ENCODE measurements around the gene DLGAP1.
"Not testable (repeated sequence)": the region's sequence is repeated elsewhere in the genome, so short reads cannot be mapped to it uniquely, and the experiment has no call there.

Gene DLGAP1

DNA sequence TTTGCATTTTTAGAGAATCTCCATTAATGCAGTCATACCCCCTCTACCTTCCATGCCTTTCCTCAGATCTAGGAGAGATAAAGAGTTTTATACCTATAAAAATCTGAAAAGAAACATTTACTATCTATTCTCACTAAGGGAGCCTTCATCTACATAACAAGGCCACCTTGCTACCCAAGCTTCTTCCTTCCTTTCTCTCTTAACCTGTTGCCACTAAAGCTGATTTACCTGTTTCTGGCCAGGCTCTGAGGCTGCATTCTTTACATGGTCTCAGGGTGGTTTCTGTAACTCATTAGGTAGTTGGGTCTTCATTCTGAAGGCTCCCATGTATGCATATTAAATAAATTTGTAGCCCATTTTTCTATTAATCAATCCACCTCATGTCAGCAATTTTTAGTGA is 391.6 kb downstream of the DLGAP1 start:
- DNase-seq, result no peak

DNA sequence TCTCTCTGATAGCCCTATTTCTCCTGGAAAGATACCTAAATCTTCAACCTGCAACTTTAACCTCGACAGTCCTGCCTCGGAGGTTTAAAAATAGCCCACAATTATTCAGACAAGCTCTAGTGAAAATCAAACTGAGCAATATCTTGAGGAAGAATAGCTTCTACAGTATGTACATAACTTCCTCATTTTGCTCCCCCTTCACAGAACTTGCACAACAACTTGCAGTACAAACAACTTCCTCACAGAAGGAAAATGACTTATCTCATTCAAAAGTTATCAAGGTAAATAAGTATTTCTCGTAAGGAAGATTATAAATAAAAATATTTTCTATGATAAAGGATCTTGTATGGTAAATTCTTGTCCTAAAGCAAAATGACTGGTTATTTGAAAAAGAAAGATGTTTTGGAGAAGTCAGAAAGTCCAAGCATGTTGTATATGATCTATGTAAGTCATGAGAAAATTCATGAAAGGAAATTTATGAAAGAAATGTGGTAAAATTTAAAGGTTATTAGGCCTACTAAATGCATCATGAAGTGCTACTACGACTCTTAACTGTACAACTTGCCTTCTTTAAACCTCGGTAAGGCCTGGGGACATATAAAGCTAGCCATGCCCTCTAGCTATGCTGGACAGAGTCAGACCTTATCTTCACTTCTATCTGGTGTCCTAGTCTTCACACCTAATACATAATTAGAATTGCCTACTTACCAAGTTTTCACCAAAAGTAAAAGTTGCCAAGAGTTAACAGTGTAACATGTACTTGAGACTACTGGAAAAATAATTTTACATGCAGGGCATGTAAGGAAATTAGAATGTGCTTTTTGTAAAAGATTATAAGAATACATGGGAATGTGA is 394.5 kb downstream of the DLGAP1 start:
- no peak for DNase-seq

DNA sequence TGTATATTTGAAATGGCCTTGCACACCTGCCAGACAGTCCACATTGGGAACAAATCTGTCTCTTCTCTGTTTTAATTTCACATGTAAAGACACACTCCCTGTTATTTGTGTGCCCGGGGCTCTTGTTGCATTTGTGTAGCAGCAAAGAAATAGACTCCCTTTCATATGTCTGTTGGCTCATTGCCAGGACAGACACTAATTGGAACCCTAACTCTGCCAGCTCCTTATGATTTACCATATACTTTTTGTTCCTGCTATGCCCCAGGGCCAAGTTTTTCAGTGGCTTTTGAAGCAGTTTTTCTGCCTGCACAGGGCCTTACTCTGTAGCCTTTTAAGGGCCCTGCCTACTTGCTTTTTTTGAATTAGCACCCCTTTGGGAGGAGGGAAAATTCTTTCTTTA is 396.9 kb downstream of the DLGAP1 start:
- DNase-seq, result no peak

DNA sequence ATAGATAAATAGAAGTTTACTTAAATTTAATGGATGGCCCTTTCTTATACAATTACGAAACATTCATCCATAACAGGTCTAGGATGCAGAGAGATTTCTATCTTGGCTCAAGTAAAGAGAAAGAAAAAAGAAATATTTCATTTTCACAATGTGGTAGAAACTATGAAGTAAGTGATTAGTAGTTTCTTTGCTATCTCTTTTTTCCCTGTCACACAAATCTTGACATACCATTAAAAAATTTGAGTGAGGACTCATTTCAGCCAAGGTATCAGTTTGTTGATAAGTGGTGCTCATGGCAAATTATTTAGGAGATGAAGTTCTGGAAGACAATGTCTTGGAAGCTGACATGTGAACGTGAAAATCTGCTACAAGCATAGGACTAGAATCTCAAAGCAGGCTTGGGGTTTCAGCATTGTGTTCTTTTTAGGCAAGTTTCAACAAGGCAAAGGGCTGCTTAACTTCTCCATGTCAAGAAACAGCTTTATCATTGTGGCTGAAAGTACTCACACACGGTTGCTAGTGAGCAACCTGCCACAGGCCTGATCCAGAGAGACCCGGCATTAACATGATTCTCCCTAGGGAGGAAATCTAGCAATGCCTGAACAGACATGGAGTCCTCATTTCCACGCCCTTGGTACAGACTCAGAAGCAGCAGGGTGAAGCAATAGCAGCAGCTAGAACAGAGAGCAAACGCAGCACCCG is 414.6 kb downstream of the DLGAP1 start:
- peak; percentile 7 for DNase-seq

DNA sequence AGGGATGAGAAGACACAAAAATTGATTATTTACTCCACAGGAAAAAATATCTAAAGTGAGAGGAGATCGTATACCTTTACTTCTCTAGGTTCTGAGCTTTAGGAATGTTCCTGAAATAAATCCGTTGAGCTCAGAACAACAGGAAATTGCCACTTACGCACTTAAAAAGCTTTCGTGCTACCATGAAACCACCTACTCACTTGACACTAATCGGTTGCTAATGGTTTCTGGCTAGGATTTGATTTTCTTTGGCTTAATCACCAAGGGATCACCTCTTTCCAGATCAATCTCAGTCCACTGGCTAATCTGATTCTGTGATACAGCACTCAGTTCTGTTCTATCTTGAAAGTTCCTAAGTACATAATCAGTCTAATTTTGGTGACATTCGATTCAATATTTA is 419.6 kb downstream of the DLGAP1 start:
- DNase-seq, result peak; percentile 72

DNA sequence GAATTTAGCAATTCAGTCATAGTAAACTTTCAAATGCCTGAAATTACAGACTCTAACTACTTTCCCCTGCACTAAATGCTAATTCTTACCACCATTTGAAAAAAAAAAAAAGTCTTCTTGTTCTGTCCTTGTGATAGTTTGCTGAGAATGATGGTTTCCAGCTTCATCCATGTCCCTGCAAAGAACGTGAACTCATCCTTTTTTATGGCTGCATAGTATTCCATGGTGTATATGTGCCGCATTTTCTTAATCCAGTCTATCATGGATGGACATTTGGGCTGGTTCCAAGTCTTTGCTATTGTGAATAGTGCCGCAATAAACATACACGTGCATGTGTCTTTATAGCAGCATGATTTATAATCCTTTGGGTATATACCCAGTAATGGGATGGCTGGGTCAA is 420.3 kb downstream of the DLGAP1 start:
- not testable (repeated sequence) for DNase-seq

DNA sequence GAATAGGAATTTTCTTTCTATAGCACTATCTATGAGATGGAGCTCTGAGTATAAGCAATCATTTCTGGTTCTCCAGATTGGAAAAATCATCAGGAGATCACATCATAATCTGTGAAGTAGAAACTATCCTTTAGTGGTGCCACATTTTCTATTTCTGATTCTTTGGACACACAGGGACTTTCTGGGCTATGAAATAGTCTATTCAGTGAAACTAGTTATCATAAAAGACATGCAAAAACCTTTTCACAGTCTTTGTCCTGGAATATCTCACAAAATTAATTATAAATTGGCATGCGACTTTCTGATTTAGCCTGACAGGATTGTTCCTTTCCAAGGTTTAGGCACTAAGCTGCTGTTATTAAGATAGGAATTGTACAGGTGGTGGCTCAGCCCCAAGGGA is 428.6 kb downstream of the DLGAP1 start:
- DNase-seq, result no peak

DNA sequence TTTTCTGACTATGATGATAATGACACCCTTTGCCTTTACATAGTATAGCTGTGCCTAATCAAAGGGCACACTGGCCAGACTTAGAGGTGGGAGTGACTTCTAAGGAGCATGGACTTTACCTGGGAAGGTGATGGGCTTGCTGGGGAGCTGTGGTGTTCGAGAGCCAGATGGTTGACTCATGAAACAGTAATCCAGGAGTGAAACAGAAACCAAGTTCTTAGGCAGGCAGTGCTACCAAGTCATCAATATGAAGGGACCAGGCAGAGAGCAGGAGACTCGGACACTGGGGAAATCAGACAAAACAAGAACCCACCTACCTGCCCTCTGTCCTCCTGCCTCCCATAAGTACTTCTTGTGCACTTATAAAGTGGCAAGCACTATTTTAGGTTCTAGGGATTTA is 430.4 kb downstream of the DLGAP1 start:
- DNase-seq, result no peak

DNA sequence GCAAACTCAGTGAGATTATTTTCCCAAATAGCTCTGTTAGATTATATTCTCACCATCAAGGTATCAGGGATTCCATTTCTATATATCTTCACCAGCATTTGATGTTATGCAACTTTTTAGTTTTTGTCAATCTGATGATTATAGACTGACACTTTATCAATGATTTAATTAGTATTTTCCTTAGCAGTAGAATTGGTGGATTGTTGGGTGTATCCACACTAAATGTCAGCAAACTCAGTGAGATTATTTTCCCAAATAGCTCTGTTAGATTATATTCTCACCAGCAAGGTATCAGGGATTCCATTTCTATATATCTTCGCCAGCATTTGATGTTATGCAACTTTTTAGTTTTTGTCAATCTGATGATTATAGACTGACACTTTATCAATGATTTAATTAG is 432.4 kb downstream of the DLGAP1 start:
- DNase-seq, result not testable (repeated sequence)

DNA sequence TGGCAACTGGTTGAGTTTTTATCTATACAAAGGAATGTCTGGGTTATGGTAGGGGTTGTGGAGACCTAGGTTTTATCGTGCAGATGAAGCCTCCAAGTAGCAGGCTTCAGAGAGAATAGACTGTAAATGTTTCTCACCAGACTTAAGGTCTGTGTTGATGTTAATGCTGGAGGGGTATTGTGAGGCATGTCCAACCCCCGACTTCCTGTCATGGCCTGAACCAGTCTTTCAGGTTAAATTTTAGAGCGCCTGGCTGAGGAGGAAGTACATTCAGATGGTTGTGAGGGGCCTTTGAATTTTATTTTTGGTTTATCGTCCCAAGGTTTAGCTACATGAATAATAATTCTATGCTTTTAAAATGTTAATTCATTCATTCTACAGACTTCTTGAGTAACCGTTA is 435.1 kb downstream of the DLGAP1 start:
- no peak for DNase-seq

DNA sequence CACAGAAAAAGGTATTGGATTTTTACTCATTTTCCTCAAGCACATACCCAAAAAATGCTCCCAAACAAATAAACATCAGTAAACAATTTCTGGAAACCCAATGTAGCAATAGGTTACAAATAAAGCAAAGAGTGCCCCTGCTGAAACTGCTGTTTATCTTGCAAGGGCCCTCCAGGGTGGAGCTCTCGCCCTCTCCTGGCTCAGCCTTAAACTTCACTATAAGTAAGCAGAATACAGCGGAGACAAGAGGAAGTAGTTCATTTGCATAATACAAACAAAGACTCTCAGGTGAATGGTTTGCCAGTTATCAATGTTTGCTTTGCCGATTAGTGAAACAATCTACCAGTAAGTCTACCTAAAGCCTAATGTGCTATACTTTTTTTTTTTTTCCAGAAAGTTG is 437.6 kb downstream of the DLGAP1 start:
- peak; percentile 47 for DNase-seq

DNA sequence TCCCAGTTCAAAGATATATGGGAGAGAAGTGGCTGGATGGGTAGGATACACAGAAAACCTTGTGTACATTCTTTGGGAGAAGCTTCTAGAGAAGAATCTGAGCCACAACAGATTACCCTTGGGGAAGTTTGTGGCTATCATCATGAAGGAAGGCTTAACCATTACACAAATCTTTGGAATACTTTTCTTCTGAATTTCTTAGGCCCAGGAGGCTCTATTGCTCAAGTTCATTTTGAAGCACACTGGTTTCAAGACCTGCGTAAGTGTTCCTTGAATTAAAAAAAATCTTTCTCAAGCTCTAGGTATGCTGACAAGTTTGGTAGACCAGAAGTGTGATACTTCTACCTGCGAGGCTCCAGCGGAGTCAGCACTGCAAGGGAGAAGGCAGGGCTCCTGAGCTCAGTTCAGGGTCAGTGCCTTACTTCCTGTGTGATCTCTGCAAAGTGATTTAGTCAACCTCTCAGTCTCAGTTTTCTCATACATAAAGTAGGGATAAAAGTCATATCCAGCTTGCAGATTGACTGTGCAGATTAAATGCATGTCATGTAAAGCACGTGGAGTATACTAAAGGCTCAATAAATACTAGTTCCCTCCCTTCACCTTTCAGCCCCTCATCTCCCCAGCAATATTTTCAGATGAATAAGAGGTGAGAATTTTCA is 438.6 kb downstream of the DLGAP1 start:
- no peak for DNase-seq

DNA sequence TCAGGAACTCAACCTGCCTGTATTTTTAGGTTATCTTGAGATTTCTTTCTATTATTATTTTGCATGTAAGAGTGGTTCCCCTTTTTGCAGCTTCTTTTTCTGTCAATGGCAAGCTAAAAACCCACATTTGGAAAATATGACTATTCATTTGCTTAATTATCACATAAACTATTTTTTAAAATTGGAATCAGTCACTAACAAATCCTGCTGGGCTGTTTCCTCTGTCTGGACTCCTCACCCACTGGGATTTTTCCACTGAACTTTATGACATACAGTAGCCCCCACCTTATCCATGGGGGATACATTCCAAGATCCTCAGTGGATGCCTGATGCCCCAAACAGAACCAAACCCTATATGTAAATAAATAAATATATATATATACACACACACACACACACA is 447.3 kb downstream of the DLGAP1 start:
- no peak for DNase-seq

DNA sequence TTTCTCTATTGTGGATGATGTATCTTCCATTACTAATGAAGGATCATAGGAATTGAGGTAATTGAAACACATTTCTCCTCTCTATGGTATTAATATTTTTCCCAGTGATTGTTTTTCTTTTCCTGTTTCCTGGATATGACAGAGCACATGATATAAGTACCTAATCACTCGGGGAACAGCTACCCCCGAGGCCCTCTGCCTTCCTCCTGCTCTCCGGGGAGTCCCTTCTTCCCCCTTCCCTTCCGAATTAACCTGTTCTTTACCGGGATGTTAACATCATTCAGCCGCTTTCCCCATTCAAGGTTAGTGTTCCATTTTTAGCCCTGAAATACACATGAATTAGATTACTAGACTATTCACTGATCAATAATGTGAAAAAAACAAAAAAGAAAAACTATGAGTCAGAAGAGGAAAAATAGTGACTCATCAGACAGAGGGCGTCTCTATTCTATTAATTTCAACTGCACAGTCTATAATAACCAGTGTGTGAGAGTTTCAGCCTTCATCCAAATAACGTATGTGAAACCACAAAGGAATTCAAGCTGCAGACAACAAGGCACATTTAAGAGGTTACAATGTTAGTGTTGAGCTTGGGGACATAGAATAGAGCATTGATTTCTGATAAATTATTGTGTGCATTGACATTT is 450.8 kb downstream of the DLGAP1 start:
- no peak for DNase-seq

DNA sequence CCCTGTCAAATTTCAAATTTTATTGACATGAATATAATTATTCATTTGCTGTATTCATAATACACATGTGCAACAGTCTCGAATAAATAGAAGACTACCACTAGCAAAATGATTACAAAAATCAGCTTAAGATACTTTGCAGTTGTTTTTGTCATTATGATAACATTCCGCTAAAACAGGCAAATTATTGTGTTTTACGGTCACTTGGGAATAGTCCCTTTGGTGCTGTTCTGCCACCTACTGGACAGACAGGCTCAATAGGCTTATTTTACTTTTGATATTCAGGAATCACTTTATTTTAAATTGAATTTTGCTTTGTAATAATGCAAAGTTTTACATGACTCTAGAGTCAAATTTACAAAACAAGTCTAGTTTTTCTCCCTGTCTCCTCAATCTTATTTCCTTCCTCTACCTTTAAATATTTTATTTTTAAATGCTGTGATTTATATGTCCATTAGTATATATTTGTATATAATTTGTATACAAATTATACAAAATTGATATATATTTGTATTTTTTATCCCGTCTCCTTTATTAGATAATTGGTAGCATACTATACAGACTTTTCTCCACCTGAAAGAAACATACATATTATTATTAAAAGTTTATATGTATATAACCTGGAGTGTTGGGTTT is 456.3 kb downstream of the DLGAP1 start:
- DNase-seq, result peak; percentile 39

DNA sequence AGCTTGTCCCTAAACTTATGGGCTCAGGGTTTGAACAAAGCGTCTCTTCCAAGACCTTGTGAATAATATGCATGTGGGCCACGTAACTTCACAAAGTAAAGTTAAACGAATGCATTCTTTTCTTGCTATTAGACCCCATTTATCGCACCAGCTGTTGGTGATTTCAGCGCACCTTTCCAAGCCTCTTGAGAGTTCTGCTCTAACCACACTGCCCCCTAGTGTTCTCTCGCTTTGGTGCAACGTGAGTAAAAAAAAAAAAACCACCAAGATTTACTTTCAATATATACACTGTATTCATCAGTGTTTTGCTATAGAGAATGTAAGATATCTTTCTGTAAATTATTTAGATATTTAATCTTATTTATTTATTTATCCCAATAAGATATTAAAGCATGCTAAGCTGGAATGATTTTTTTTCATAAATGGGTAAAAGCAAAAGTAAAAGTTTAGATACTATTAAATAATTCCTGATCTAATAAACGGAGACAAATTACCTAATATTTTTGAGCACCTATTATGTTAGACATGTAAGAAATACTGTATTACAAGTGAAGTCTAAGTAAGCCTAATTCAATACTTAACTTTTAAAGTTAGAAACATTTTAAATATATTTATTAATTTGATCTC is 459.5 kb downstream of the DLGAP1 start:
- DNase-seq, result peak; percentile 88

DNA sequence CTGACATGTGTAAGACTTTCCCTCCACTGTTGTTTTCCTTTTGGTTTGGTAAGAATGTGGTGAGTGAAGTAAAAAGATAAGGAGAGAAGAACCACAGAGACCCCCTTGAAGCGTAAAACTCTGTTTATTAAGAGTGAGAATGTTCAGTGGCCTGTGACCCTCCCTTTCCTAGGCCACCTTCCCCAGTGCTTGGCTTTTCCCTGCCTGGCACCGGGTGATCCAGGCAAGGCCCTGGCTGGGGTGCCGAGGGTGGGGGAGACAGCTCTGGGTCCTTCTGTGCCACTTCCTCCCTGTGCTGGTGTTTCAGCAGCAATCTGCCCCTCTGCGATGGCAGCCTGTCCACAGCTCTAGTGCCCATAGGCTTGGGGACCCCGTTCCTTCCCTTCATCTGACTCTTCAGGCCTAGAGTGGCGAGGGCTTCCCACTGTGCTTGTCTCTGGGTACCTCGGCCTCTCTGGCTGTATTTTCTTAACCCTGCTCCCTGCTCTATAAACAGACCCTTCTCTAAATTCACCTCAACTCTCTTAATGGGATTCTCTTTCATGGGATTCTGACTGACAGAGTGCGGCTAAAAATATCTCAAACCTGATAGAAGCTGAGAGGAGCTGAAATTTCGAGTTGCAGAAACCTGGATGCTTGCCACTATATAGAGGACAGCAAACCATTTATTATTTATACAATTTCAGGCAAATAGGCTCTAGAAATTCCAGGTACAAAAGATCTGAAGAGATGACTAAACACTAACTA is 461.0 kb downstream of the DLGAP1 start:
- DNase-seq, result peak; percentile 45

DNA sequence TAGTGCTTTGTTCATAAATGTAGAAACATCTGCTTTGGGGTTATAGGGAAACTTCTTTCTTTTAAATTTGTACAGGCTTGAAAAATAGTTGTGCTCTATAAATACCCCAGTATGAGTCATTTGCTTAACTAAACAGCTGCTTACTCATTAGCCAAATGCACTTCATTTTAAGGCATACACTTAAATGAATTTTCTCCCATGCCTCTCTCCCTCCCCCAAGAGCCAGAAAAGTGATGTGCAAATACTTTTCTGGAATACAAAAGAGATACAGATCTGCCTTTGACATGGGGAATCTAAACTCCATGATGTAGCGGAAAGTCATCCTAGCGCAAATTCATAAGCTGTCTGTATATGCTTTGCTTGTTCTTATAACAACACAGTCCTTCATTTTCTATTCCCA is 469.4 kb downstream of the DLGAP1 start:
- DNase-seq, result no peak

DNA sequence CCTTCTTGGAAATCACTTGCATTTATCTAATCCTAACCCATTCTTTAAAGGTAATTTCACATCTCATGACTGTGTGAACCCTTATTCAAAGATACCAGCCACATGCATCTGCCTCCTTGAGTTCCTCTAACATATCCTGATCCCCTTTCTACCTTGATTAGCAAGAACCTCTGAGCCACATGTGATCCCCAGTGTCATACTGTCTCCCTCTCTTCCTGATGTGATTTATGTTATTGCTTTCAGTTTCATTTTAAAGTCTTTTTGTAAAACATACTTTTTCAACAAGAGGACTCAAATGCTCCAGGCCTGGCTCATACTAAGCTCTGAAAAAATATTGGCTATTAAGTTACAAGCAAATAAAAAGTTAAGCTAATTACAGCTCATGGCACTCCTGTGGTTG is 470.1 kb downstream of the DLGAP1 start:
- DNase-seq, result no peak

DNA sequence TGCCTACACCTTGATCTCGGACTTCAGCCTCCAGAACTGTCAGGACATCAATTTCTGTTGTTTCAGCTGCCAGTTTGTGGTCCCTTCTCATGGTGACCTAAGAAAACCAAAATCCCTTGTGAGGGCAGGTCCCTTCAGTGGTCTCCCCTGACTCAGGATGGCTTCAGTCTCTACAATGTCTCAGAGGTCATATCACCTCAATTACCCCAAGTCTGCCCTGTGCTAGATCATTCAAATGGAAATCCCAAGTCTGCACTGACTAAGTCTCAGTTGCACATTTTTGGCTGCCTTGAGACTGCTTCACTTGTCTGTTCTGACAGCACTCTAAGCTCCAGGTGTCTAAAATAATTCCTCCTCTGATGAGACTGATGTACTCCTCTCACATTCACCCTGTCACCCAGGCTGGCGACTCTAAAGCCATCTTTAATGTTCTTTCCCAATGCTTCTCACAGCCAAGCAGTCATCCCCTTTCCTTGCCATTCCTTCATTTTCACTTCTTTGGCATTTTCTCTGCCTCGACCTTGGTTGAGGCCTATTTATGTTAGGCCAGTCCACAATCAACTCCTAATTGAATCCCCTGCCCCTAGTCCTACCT is 470.8 kb downstream of the DLGAP1 start:
- no peak for DNase-seq

DNA sequence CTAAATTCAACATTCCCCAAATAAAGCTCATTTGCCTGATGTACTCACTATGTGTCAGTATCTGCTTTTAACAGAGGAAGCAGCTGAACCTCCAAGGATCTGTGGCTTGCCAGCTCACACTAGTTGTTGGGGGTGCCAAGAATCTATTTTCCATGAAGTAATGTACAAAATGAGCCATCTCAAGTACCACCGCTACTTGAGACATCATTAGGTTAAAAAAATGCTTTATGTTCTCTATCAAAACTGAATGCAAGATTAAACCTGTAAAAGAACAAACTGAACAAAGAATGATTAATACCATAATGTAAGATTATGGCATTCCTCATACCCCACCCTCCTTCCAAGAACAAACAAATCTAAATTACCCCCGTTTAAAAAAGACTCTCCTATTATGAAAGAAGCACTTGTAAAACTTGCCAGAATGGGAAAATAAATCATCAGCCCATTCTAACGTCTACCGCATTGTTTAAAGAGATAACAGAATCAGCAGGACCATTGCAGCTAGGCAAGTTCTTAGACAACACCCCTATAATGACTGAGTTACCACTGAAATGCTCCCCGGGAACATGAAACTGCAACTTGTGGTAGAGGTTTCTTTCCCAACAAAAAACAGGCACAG is 471.6 kb downstream of the DLGAP1 start:
- DNase-seq, result no peak

Data from NCI-H82 (cell line).